ENCODE data around the gene FANCD2. TPM values are rescaled to one million over a fixed set of nuclear protein-coding genes. Genes with fewer than 3 reads are reported as not detected.
"Not testable (repeated sequence)": the region's sequence is repeated elsewhere in the genome, so short reads cannot be mapped to it uniquely, and the experiment has no call there.

The FANCD2 gene
- total RNA-seq, 1 donor from 2014 or later = 14.6 TPM

DNA sequence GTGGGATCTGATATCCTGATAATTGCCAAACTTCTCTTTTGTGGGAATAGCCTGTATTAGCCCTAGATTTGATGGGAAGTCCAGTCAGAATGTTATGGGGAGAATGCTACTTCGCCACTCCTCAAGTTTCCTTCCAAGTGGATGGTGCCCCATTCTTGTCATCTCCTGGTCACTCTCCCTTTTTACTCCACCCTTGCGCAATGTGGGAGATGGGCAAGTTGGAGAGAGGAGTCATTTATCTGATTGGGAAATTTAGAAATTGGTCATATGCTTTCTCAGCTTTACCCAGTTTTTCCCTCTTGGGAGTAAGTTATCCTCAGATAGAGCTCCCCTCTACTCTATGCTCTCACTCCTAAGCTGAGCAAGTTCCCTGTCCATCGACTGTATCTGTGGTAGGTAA is 67.4 kb downstream of the FANCD2 start:
- no peak for DNase-seq (ENCODE audit: extremely low read depth, low read depth, low spot score)

DNA sequence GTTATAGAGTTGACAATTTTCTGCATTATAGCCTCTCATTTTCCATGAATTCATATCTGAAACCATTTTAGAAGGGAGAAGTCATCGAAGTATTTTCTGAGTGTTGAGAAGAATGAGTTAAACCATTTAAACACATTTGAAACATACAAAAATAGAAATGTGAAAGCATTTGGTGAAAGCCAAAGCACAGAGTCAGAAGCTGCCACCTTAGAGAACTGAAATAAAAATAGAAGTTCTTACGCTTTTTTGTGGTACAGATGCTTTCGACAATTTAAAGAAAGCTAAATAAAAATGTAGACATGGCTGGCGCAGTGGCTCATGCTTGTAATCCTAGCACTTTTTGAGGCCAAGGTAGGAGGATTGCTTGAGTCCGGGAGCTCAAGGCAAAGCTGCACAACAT is 72.8 kb downstream of the FANCD2 start:
- no peak for DNase-seq (ENCODE audit: extremely low read depth, low read depth, low spot score)

DNA sequence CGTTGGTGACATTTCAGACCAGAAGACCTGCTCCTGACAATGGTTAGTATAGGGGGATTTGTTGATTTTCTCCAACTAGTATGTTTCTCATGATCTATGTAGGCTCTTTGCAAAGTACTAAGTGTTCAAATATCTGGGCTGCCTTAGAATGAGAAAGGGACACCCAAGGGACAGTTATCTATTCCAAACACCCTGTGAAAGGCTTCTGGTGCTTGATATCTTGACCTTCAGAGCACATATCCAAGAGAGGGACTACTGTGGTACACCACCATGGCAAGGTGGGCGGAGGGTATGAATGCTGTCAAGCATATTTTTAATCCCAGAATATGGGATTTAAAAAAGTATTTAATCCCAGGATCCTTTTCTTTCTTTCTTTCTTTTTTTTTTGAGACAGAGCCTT is 80.7 kb downstream of the FANCD2 start:
- DNase-seq (ENCODE audit: extremely low read depth, low read depth, low spot score) = no peak

DNA sequence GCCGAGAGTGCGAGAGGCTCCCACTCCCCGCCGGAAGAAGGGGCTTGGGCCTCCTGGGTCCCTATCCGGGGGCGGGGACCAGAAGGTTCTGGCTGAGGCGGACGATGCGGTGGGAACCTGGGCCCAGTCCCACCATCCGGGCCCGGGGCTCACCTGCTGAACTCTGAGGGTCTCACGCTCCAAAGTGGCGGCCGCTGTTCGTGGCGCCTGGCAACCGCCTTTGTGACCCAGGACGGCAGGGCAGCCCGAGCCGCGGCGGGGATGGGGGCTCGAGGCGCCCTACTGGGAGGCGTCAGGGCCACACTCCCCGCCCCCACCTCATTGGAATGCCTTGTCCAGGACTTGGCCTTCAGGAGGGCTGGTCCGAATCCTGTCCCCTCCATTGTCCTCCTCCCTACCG is 81.9 kb downstream of the FANCD2 start, which contains the start of gene FANCD2OS:
FANCD2OS (minus strand) TSS at position 165 of the 400 bp plus-strand sequence. CDS start 3,481 bp downstream, outside the sequence.
- DNase-seq (ENCODE audit: extremely low read depth, low read depth, low spot score) = no peak

DNA sequence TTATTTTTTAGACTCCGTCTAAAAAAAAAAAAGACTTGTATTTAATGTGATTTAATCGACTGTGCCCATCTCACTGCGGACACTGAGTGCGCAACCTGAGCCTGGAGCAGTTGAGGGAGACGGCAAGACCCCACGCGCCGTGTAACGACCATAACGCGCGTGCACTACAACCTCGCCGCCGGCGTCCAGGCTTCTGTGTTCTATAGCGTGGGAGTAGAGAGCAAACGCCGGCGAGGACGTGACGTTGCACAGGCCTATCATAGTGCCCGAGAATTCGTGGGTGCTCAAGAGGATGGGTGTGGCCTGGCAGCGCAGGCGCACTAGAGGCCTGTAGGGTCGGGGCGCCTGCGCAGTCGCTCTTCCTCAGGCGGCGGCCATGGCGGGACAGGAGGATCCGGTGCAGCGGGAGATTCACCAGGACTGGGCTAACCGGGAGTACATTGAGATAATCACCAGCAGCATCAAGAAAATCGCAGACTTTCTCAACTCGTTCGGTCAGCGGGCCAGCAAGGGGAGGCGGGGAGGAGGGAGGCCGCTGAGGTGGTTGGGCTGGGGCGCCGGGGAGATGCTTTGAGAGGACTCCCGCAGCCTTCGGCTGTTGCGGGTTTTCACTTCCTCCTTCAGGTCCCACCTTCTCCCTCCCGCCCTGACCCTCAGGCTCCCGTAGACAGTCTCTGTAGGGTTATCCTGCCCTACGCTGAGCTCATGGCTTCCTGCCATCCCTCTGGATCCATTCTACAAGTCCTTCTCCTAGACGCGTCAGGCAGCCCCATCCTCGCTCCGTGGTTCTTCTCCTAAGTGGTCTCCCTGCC is 89.3 kb downstream of the FANCD2 start, which contains the start of gene BRK1:
BRK1 (plus strand) TSS at position 350 of the 812 bp plus-strand sequence; CDS start at position 377, 27 bp downstream.
- DNase-seq (ENCODE audit: extremely low read depth, low read depth, low spot score) = peak; percentile 84

DNA sequence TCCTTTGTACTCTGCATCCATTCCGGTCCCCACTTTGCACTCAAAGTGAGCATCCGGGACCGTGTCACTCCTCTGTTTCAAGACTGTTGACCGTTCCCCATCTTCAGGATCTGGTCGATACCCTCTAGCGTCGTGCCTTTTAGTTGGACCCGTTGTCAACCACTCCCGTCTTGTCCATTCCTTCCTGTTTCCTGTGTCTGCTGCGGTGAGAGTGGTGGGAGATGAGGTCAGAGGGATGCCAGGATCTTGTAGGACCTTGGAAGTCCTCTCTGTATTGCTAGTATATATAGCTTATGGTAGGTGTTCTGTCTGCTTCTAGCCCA is 89.9 kb downstream of the FANCD2 start:
- no peak for DNase-seq (ENCODE audit: extremely low read depth, low read depth, low spot score)

DNA sequence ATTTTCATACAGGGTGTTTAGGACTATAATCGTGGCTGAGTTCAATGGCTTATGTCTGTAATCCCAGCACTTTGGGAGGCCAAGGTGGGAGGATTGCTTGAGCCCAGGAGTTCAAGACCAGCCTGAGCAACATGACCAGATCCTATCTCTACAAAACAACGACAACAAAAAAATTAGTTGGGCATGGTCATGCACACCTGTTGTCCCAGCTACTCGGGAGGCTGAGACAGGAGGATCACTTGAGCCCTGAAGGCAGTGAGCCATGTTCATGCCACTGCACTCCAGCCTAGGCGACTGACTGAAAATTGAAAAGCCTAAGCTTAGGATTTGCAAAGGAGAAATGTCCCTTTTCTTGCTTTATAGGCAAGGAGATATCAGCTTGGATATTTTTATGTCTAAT is 90.7 kb downstream of the FANCD2 start:
- no peak for DNase-seq (ENCODE audit: extremely low read depth, low read depth, low spot score)

DNA sequence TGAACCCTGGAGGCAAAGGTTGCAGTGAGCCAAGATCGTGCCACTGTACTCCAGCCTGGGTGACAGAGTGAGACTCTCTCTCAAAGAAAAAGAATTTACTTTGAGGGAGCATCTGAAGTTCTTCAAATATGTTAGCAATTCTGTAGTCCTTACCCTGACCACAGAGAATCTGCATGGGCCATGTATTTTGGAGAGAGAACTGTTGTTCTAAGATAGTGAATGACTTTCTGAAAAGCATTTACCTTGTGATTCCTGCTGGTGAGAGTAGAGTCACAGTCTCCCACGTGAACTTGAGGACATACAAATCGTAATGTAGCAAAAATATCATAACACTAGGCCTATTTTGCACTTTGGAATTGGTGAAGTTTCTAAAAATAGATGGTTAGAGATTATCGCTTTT is 93.1 kb downstream of the FANCD2 start:
- no peak for DNase-seq (ENCODE audit: extremely low read depth, low read depth, low spot score)

DNA sequence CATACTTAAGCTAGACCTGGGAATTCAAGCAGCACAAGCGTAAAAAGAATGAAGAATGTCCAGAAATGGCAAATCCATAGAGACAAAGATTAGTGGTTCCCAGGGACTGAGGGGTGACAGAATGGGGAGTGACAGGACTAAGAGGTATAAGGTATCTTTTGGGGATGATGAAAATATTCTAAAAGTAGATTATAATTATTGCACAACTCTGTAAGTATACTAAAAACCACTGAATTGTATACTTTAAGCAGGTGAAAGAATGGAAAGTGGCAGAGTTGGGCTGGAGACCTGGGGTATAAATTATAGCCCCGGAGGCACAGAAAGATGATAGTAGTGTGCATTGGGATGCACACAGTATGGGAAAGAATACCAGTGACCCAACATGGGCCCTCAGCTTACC is 94.8 kb downstream of the FANCD2 start:
- DNase-seq (ENCODE audit: extremely low read depth, low read depth, low spot score) = no peak

DNA sequence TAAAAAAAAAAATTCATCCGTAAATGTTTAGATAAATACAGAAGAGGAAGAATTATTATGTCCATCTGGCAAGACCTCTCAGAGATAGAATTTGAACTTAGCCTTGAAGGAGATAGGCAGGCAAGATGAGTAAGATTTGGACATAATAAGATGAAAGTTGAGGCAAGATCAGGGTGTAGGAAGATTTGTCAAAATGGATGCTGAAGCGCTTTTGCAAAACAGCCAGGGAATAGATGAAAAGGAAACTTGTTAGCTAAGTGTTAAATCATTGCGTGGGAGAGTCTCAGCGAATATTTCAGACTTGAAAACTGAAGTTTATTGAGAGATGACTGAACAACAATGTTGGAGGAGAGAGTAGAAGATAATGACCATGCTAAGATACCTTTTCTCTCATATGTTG is 96.5 kb downstream of the FANCD2 start:
- DNase-seq (ENCODE audit: extremely low read depth, low read depth, low spot score) = no peak

DNA sequence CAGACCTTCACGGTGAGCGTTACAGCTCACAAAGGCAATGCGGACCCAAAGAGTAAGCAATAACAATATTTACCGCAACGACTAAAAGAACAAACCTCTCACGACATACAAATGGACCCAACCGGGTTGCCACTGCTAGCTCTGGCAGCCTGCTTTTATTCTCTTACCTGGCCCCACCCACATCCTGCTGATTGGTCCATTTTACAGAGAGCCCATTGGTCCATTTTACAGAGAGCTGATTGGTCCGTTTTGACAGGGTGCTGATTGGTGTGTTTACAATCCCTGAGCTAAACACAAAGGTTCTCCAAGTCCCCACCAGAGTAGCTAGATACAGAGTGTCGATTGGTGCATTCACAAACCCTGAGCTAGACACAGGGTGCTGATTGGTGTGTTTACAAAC is 109.6 kb downstream of the FANCD2 start:
- not testable (repeated sequence) for DNase-seq (ENCODE audit: extremely low read depth, low read depth, low spot score)

DNA sequence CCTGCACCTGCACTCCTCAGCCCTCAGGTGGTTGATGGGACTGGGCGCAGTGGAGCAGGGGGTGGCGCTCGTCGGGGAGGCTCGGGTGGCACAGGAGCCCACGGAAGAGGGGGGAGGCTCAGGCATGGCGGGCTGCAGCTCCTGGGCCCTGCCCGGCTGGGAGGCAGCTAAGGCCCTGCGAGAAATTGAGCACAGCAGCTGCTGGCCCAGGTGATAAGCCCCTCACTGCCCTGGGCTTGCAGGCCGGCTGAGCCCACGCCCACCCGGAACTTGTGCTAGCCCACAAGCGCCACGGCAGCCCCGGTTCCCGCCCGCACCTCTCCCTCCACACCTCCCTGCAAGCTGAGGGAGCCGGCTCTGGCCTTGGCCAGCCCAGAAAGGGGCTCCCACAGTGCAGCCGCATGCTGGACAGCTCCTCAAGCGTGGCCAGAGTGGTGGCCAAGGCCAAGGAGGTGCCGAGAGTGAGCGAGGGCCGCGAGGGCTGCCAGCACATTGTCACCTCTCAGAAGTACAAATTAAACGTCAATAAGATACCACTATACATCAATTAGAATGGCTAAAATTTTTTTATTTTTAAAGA is 110.3 kb downstream of the FANCD2 start:
- no peak for DNase-seq (ENCODE audit: extremely low read depth, low read depth, low spot score)

DNA sequence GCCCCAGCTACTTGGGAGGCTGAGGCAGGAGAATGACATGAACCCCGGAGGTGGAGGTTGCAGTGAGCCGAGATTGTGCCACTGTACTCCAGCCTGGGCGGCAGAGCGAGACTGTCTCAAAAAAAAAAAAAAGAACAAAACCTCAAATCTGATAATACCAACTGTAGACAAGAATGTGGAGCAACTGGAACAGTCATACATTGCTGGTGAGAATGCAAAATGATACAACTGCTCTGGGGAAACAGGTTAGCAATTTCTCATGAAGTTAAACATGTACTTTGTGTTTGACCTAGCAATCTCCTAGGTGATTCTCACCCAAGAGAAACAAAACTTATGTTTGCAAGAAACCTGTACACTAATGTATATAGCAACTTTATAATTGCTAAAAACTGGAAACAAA is 110.9 kb downstream of the FANCD2 start:
- DNase-seq (ENCODE audit: extremely low read depth, low read depth, low spot score) = no peak

DNA sequence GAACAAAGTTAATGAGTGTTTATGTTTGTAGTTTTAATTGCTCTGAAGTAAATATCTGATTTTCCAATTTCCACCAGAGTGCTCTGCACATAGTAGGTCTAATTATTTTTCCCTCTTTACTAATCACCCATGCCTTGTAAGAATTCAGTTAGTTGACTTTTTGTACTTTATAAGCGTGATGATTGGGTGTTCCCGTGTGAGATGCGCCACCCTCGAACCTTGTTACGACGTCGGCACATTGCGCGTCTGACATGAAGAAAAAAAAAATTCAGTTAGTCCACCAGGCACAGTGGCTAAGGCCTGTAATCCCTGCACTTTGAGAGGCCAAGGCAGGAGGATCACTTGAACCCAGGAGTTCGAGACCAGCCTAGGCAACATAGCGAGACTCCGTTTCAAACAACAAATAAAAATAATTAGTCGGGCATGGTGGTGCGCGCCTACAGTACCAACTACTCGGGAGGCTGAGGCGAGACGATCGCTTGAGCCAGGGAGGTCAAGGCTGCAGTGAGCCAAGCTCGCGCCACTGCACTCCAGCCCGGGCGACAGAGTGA is 114.8 kb downstream of the FANCD2 start:
- DNase-seq (ENCODE audit: extremely low read depth, low read depth, low spot score) = no peak

DNA sequence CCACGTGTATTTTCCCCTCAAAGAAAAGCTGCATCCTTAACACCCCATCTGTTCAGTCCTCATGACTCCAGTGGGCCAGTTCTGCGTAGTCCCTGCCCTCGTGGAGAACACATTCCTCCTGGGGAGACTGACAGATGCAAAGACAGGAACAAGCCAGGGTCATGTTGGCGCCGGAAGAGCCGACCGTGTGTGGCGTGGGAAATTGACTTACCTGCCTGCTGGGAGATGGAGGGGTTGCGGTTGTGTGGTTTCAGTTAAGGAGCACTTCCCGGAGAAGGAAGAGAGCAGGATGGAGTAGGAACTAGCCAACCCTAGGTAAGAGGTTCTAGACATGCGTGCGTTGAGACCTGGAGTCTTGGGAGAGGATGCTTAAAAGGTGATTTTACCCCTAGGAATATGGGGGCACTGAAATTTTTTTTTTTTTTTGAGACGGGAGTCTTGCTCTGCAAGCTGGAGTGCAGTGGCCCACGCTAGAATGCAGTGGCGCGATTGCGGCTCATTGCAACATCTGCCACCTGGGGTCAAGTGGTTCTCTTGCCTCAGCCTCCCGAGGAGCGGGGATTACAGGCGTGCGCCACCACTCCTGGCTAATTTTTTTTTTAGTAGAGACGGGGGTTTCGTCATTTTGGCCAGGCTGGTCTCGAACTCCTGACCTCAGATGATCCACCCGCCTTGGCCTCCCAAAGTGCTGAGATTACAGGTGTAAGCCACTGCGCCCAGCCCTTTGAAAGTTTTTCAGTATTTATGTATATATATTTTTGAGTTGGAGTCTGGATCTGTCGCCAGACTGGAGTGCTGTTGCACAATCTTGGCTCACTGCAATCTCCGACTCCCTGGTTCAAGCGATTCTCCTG is 116.7 kb downstream of the FANCD2 start:
- DNase-seq (ENCODE audit: extremely low read depth, low read depth, low spot score) = no peak

DNA sequence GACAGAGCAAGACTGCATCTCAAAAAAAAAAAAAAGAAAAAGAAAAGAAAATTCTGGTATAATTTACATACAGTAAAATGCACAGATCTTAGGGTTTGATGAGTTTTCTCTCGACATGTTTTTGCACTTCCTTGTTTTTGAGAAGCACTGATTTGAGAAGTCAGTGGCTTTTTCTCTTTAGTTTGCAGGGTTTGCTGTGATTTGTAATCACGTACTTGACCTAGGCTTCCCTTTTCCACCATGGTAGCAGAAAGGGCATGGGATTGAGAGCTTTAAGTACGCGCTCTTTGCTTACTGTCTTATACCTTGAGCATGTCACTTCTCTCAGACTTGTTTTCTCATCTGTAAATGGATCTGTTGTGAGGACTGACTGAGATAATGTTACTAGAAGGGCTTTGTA is 119.4 kb downstream of the FANCD2 start:
- no peak for DNase-seq (ENCODE audit: extremely low read depth, low read depth, low spot score)

DNA sequence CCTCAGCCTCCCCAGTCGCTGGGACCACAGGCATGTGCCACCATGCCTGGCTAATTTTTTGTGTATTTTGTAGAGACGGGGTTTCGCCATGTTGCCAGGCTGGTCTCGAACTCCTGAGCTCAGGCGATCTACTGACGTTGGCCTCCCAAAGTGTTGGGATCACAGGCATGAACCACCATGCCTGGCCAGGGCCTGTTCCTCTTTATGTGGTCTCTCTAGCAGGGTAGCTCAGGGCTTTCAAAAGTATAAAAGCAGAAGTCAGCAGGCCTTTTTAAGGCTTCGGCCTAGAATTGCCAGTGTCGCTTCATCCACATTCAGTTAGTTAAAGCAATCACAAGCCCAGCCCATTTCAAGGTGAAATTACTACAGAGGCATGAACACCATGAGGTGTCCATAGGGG is 123.0 kb downstream of the FANCD2 start:
- DNase-seq (ENCODE audit: extremely low read depth, low read depth, low spot score) = no peak

DNA sequence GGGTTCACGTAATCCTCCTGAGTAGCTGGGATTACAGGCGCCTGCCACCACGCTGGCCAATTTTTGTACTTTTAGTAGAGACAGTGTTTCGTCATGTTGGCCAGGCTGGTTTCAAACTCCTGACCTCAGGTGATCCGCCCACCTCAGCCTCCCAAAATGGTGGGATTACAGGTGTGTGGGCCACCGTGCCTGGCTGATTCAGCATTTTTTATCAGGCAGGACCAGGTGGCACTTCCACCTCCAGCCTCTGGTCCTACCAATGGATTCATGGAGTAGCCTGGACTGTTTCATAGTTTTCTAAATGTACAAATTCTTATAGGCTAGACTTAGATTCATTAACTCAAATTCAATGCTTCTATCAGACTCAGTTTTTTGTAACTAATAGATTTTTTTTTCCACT is 124.8 kb downstream of the FANCD2 start:
- no peak for DNase-seq (ENCODE audit: extremely low read depth, low read depth, low spot score)
